Activated CD8-positive, alpha-beta memory T cell treated with anti-CD3 and anti-CD28 coated beads, Interleukin-2, amount 10 ng/mL, durations not matched to agents 7 days and 5 days (primary cell): Measurements from ENCODE around the gene GMCL1. TPM values are rescaled to one million over a fixed set of nuclear protein-coding genes. Genes with fewer than 3 reads are reported as not detected.

ENCODE experiments used
- total RNA-seq, 2 experiments: library from RNA; stranded (reverse); gene quantifications; one replicate each; pipeline ENCODE4 v1.2.3, GENCODE V29; 2021

The GMCL1 gene
- total RNA-seq, 2 experiments from 2014 or later: 26.5 to 32.6 TPM

Other genes with a start within 250 kb of the GMCL1 start
- gene AAK1, start 185.9 kb upstream of the GMCL1 start, total RNA-seq: 10 to 100 TPM; 94.0 to 99.5 TPM
- 10 to 100 TPM; 56.1 to 66.6 TPM for gene ANXA4, start 87.5 kb upstream of the GMCL1 start, total RNA-seq
- gene SNRNP27, start 64.3 kb downstream of the GMCL1 start, total RNA-seq: 10 to 100 TPM; 54.6 to 60.0 TPM
- gene MXD1, start 85.4 kb downstream of the GMCL1 start, total RNA-seq: 10 to 100 TPM; 19.3 to 22.3 TPM
- gene ASPRV1, start 132.0 kb downstream of the GMCL1 start, total RNA-seq: 1 to 10 TPM; 1.3 to 1.8 TPM